Common myeloid progenitor, CD34-positive (primary cell): ENCODE measurements around the gene RRP36.

Experiments used
- CTCF ChIA-PET: fragments of 350-600 bp; sonication (Branson Sonifier 250); formaldehyde crosslinking; loops from one replicate; lab custom pipeline; 2021; ENCODE audit warnings: antibody characterized with exemption; lab: Charles Lee
- POLR2A ChIA-PET: fragments of 350-600 bp; sonication (Branson Sonifier 250); formaldehyde crosslinking; loops from one replicate; lab custom pipeline; 2021; ENCODE audit warnings: antibody characterized with exemption; lab: Charles Lee
- DNase-seq, 3 donors: peaks; one replicate each; pipeline versions ENCODE4 v3.0.0 to v3.0.0-alpha.2; 2013
- H3K27ac ChIP-seq, 2 experiments: 1 replicate in 1 of 2; 2 replicates in 1 of 2; pipeline ENCODE4 v1.7.0; 2013; ENCODE audit warnings: inconsistent platforms in 2 of 2, low read length in 2 of 2, mild to moderate bottlenecking in 2 of 2, low read depth in 1 of 2, moderate library complexity in 1 of 2; ENCODE audit not compliant: severe bottlenecking in 2 of 2, insufficient read depth in 1 of 2, poor library complexity in 1 of 2
- H3K27me3 ChIP-seq, 5 experiments: replicated peaks in 2 of 5; 1 replicate in 3 of 5; 2 replicates in 2 of 5; pipeline versions ENCODE4 v1.6.1 to v1.7.0; 2013; ENCODE audit warnings: low read length in 4 of 5, mild to moderate bottlenecking in 2 of 5, moderate library complexity in 2 of 5, inconsistent platforms in 1 of 5; ENCODE audit not compliant: insufficient read depth in 5 of 5, control insufficient read depth in 4 of 5
- H3K36me3 ChIP-seq, 4 experiments: 1 replicate in 2 of 4; 2 replicates in 2 of 4; pipeline versions ENCODE4 v1.6.1 to v1.7.0; 2013; ENCODE audit warnings: low read length in 3 of 4, control low read depth in 1 of 4, mild to moderate bottlenecking in 1 of 4; ENCODE audit not compliant: control insufficient read depth in 4 of 4, insufficient read depth in 4 of 4
- H3K4me1 ChIP-seq, 4 experiments: 1 replicate in 3 of 4; 2 replicates in 1 of 4; pipeline versions ENCODE4 v1.6.1 to v1.7.1; 2013; ENCODE audit warnings: low read length in 3 of 4, mild to moderate bottlenecking in 3 of 4, control low read depth in 1 of 4, inconsistent platforms in 1 of 4, moderate library complexity in 1 of 4; ENCODE audit not compliant: control insufficient read depth in 4 of 4, insufficient read depth in 4 of 4; ENCODE audit errors: control extremely low read depth in 1 of 4
- H3K4me3 ChIP-seq, 7 experiments: 1 replicate in 4 of 7; 2 replicates in 3 of 7; pipeline versions ENCODE4 v1.5.1 to v1.7.0; 2013; ENCODE audit warnings: mild to moderate bottlenecking in 7 of 7, low read length in 6 of 7, moderate library complexity in 6 of 7, inconsistent platforms in 2 of 7, low read depth in 2 of 7, control low read depth in 1 of 7; ENCODE audit not compliant: insufficient read depth in 4 of 7, control insufficient read depth in 1 of 7; ENCODE audit errors: extremely low read depth in 1 of 7
- H3K9me3 ChIP-seq, 5 experiments: 1 replicate in 4 of 5; 2 replicates in 1 of 5; pipeline versions ENCODE4 v1.6.1 to v1.7.1; 2013; ENCODE audit warnings: low read length in 4 of 5, mild to moderate bottlenecking in 2 of 5, inconsistent platforms in 1 of 5, low read depth in 1 of 5, moderate library complexity in 1 of 5; ENCODE audit not compliant: control insufficient read depth in 4 of 5, insufficient read depth in 2 of 5; ENCODE audit errors: control extremely low read depth in 1 of 5
- WGBS: methylation state at CpG from one replicate; pipeline ENCODE4 v1.1.5; 2013; ENCODE audit not compliant: insufficient coverage; 5-methylcytosine and 5-hydroxymethylcytosine counted together

Gene RRP36

GRCh38 chr6:42979523-42980177 is 41.8 kb upstream of the RRP36 start:
- ChIA-PET POLR2A (interaction anchor here (0.7 to 2.5 kb wide), 3 partner anchors 9 to 83 kb away, joined by 3 to 13 read pairs (median 7); partner anchors contain the start of gene CNPY3), CTCF (interaction anchor here (0.9 to 1.6 kb wide), 6 partner anchors 8 to 66 kb away, joined by 3 to 6 read pairs (median 4); no protein-coding TSS in a partner anchor)
- H3K27me3 ChIP-seq, result no peaks in the 10 kb centered on the region
- peaks cover 9 to 27% (median 24%) of the 10 kb centered on the region in 4 experiments for H3K4me1 ChIP-seq
- H3K9me3 ChIP-seq, result no peaks in the 10 kb centered on the region
- peak in 2 of 3 donors; percentile 46 to 62 for DNase-seq
- H3K27ac ChIP-seq, result peak overlapping the region; percentile 66 to 88
- 46% methylated on average over 7 of the region's 9 CpGs for WGBS
- peak overlapping the region; percentile 80 to 97 (median 91) for H3K4me3 ChIP-seq
- H3K36me3 ChIP-seq, result peaks cover 0 to 8% (median under 1%) of the 10 kb centered on the region in 4 experiments

DNA sequence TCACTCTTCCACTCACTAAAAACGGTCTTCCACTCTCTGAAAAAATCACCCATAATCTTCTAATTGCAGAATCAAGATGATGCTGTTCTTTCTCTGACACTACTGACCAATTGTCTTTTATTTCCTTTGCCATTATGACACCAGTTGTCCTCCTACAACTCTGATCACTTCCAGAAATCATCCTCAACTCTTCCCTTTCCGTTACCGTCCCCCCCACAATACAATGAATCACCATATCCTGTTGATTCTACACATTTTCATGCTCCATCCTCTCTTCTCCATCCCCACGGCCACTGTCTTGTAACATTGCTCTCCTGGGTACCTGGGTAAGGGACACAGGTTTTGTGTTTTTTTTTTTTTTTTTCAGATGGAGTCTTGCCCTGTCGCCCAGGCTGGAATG is 39.6 kb upstream of the RRP36 start:
- Histone ChIP-seq H3K4me3 (no peak overlapping the region), H3K36me3 (no peaks in the 10 kb centered on the region), H3K27me3 (no peaks in the 10 kb centered on the region), H3K4me1 (peaks cover 9 to 40% (median 36%) of the 10 kb centered on the region in 4 experiments), H3K9me3 (no peaks in the 10 kb centered on the region), H3K27ac (no peak overlapping the region)
- no peak for DNase-seq
- CTCF ChIA-PET, result no interaction called here
- POLR2A ChIA-PET, result no interaction called here
- WGBS, result 100% methylated on average over 4 of the region's 5 CpGs

DNA sequence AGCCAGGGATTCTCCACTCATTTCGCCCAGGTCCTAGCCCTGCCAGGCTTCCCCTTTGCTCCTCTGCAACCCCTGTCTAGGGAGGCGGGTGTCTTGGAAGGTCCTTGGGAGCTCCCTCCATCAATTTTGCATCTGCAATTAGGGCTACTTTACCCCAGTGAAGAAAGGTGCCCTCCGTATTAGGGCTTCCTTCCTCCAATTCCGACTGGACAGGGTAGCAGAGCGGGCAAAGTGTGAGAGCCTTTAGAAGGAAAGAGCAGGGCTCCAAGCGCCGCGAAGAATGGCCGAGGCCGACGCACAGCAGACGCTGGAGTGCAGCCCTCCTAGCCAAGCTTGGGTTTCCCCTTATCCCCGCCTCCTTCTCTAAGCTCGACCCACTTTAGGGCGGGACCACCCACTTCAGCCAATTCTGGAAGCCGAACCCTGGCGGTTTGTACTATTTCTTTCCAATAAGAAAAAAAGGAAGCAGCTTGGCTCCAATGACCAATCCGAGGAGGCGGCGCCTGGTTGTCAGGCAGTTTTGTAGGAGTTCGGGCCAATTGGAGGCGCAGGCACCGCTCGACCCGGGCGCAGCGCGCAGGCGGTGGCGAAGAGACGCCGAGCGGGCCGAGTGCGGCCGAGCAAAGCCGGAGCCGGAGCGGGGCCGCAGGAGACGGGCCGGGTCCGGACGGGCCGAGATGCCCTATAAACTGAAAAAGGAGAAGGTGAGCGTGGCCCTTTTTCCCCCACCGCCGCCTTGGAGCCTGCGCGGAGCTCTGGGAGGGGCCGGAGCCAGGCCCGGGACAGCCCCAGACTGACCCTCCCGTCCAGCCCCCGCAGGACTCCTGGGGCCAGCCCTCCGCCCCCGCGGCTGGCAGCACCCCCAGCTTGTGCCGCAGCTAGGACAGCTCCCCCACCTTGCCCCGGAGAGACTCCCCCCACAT is 37.2 kb upstream of the RRP36 start, which contains the start of gene PPP2R5D:
PPP2R5D (plus strand) TSS at position 570 of the 923 bp plus-strand sequence; CDS start at position 678, 108 bp downstream.
- H3K4me1 ChIP-seq, result peaks cover 9 to 31% (median 28%) of the 10 kb centered on the region in 4 experiments
- DNase-seq, result peak; percentile 99
- peaks cover 0 to 20% (median 16%) of the 10 kb centered on the region in 4 experiments for H3K36me3 ChIP-seq
- POLR2A ChIA-PET, result interaction anchor here (1.1 to 1.4 kb wide), 2 partner anchors 45 to 55 kb away, joined by 3 to 7 read pairs; partner anchors contain the start of gene CNPY3
- CTCF ChIA-PET, result interaction anchor here (0.8 to 1.5 kb wide), 7 partner anchors 13 to 146 kb away, joined by 3 to 6 read pairs (median 3); partner anchors contain the start of genes CNPY3 and KLHDC3
- H3K4me3 ChIP-seq, result peak within 1 kb of the TSS; percentile 72 to 90 (median 81)
- H3K9me3 ChIP-seq, result no peaks in the 10 kb centered on the region
- no peaks in the 10 kb centered on the region for H3K27me3 ChIP-seq
- WGBS, result 0% methylated on average over 34 of the region's 59 CpGs
- H3K27ac ChIP-seq, result peak within 1 kb of the TSS; percentile 78 to 79

- peaks cover 2 to 24% (median 21%) of the 10 kb centered on the region in 4 experiments for H3K4me1 ChIP-seq
- H3K9me3 ChIP-seq, result no peaks in the 10 kb centered on the region
- H3K27me3 ChIP-seq, result no peaks in the 10 kb centered on the region
- ChIA-PET CTCF (interaction anchor here (1.0 to 1.5 kb wide), 5 partner anchors 9 to 84 kb away, joined by 3 to 4 read pairs (median 3); partner anchors contain the start of gene CNPY3), POLR2A (interaction anchor here (0.7 to 1.1 kb wide), 2 partner anchors 16 to 55 kb away, joined by 5 to 7 read pairs; partner anchors contain the start of gene CNPY3)
- peak overlapping the region; percentile 78 to 79 for H3K27ac ChIP-seq
- H3K4me3 ChIP-seq, result peak overlapping the region; percentile 72 to 90 (median 81)
- peaks cover 0 to 27% (median 23%) of the 10 kb centered on the region in 4 experiments for H3K36me3 ChIP-seq
- 17% methylated on average over 9 of the region's 13 CpGs for WGBS
- DNase-seq, result peak in 2 of 3 donors; percentile 42 to 49
Observed at GRCh38 chr6:42984924-42985475, 36.4 kb upstream of the RRP36 start.

GRCh38 chr6:42987533-42988451 is 33.6 kb upstream of the RRP36 start:
- CTCF ChIA-PET, result interaction anchor here (0.6 to 1.4 kb wide), 4 partner anchors 8 to 1410 kb away, joined by 3 to 5 read pairs (median 4); partner anchors contain the start of gene PEX6
- H3K27ac ChIP-seq, result no peak overlapping the region
- DNase-seq, result no peak

More at GRCh38 chr6:42987533-42988451, 33.6 kb upstream of the RRP36 start:
- Histone ChIP-seq H3K9me3 (no peaks in the 10 kb centered on the region), H3K4me1 (peaks cover 0 to 20% (median 17%) of the 10 kb centered on the region in 4 experiments), H3K36me3 (peaks cover 7 to 40% (median 33%) of the 10 kb centered on the region in 4 experiments), H3K27me3 (no peaks in the 10 kb centered on the region), H3K4me3 (no peak overlapping the region)
- WGBS, result 98% methylated on average over 5 of the region's 5 CpGs
- POLR2A ChIA-PET, result no interaction called here
